ENCODE data around the gene TCERG1. TPM values are rescaled to one million over a fixed set of nuclear protein-coding genes. Genes with fewer than 3 reads are reported as not detected.
"Not testable (repeated sequence)": the region's sequence is repeated elsewhere in the genome, so short reads cannot be mapped to it uniquely, and the experiment has no call there.

The TCERG1 gene
- total and polyA plus RNA-seq, 7 donors = 18.4 to 44.3 (median 30.5) TPM

GRCh38 chr5:146553446-146553845 lies 106.3 kb downstream of the TCERG1 start:
- DNase-seq (no peak), ATAC-seq (no peak)
- Histone ChIP-seq H3K9me3 (no peaks in the 10 kb centered on the region), H3K27ac (no peak overlapping the region), H3K36me3 (ENCODE audit: insufficient read depth in 1 of 2, low read depth in 1 of 2) (no peaks in the 10 kb centered on the region), H3K4me1 (no peaks in the 10 kb centered on the region), H3K4me3 (no peak overlapping the region), H3K27me3 (ENCODE audit: insufficient read depth in 3 of 3, low read length in 2 of 3) (peaks cover 0 to 2% (median 0%) of the 10 kb centered on the region in 3 donors)
- no peak for TF ChIP-seq CTCF (IDR thresholded peaks at IDR 0.05)
- intact Hi-C loops (cut with DNase I) = no loop called here
- WGBS, 3 donors = 66 to 76% (median 67%) methylated on average over 3 of the region's 3 CpGs

GRCh38 chr5:146556884-146557283 lies 109.8 kb downstream of the TCERG1 start:
- H3K4me3 ChIP-seq; intact Hi-C loops (cut with DNase I); ATAC-seq: not testable (repeated sequence)

GRCh38 chr5:146560205-146560812 lies 113.2 kb downstream of the TCERG1 start:
- 23 to 33% (median 30%) methylated on average over 3 of the region's 3 CpGs for whole genome bisulfite sequencing, 3 donors
- no peaks in the 10 kb centered on the region for H3K4me1 ChIP-seq
- H3K4me3 ChIP-seq = no peak overlapping the region
- no peaks in the 10 kb centered on the region for H3K27me3 ChIP-seq (ENCODE audit: insufficient read depth in 3 of 3, low read length in 2 of 3)
- TF ChIP-seq CTCF (IDR thresholded peaks at IDR 0.05) = no peak
- no peak for DNase-seq
- ATAC-seq = no peak
- intact Hi-C loops (cut with DNase I) = no loop called here
- H3K27ac ChIP-seq = no peak overlapping the region
- H3K36me3 ChIP-seq (ENCODE audit: insufficient read depth in 1 of 2, low read depth in 1 of 2) = no peaks in the 10 kb centered on the region
- H3K9me3 ChIP-seq = no peaks in the 10 kb centered on the region

More at GRCh38 chr5:146556884-146557283, 109.8 kb downstream of the TCERG1 start:
- not testable (repeated sequence) for H3K4me1 ChIP-seq; H3K27me3 ChIP-seq (ENCODE audit: insufficient read depth in 3 of 3, low read length in 2 of 3); H3K9me3 ChIP-seq; DNase-seq; H3K27ac ChIP-seq; H3K36me3 ChIP-seq (ENCODE audit: insufficient read depth in 1 of 2, low read depth in 1 of 2)
- WGBS, 3 donors = 80 to 86% (median 84%) methylated on average over 4 of the region's 4 CpGs

Other genes starting within 250 kb of the TCERG1 start
- gene RBM27, start 243.7 kb upstream of the TCERG1 start, total RNA-seq = 10 to 100 TPM; 11.2 to 14.9 (median 12.8) TPM
- gene RBM27, start 243.7 kb upstream of the TCERG1 start, polyA plus RNA-seq = 10 to 100 TPM in 1 of 3 donors, 1 to 10 TPM in 2; 5.7 to 17.0 (median 6.6) TPM
- not detected for gene POU4F3, start 108.5 kb upstream of the TCERG1 start, total RNA-seq
- under 1 TPM in 1 of 3 donors, not detected in 2; 0.04 TPM for gene POU4F3, start 108.5 kb upstream of the TCERG1 start, polyA plus RNA-seq
- gene GPR151, start 68.9 kb downstream of the TCERG1 start, total RNA-seq = not detected
- gene GPR151, start 68.9 kb downstream of the TCERG1 start, polyA plus RNA-seq = not detected